GM21360 (cell line): Measurements from ENCODE around the gene TFE3.

Experiments used
- ATAC-seq: cut with Tn5 transposase; IDR thresholded peaks from one replicate; pipeline ENCODE4 v1.9.1; 2021; ENCODE audit warnings: mild to moderate bottlenecking, moderate library complexity; ENCODE audit not compliant: unreplicated experiment

TFE3 gene

GRCh38 chrX:49043220-49043986 lies at the start of gene TFE3:
TSS of gene TFE3 (minus strand) at chrX:49043357. CDS start at chrX:49043226, 131 bp downstream.
- peak; percentile 81 for ATAC-seq

GRCh38 chrX:49089553-49089952 lies 46.4 kb upstream of the TFE3 start:
- ATAC-seq: no peak

- ATAC-seq: no peak
These were observed 39.2 kb upstream of the TFE3 start for GRCh38 chrX:49082271-49082871.

- peak; percentile 56 for ATAC-seq
These were observed 36.6 kb upstream of the TFE3 start, which contains the start of gene WDR45 for GRCh38 chrX:49079489-49080428. TSS of gene WDR45 (minus strand) at chrX:49079887. CDS start at chrX:49078095, 1,792 bp downstream.

- ATAC-seq: no peak
These were observed 34.8 kb upstream of the TFE3 start for GRCh38 chrX:49077941-49078340.

GRCh38 chrX:49075347-49075746 lies 32.2 kb upstream of the TFE3 start:
- no peak for ATAC-seq

- peak; percentile 84 for ATAC-seq
These were observed 30.7 kb upstream of the TFE3 start, which contains the start of gene PRAF2 for GRCh38 chrX:49073601-49074575. TSS of gene PRAF2 (minus strand) at chrX:49074002. CDS start at chrX:49073987, 15 bp downstream.

- no peak for ATAC-seq
These were observed 29.5 kb upstream of the TFE3 start for GRCh38 chrX:49072712-49073095.

- ATAC-seq: no peak
These were observed 28.9 kb upstream of the TFE3 start for GRCh38 chrX:49071877-49072711.

GRCh38 chrX:49070988-49071387 lies 27.8 kb upstream of the TFE3 start:
- ATAC-seq: no peak

GRCh38 chrX:49069038-49069437 lies 25.9 kb upstream of the TFE3 start:
- ATAC-seq: no peak

GRCh38 chrX:49067285-49068120 lies 24.3 kb upstream of the TFE3 start:
- no peak for ATAC-seq

- ATAC-seq: no peak
These were observed 23.5 kb upstream of the TFE3 start for GRCh38 chrX:49066690-49067089.

- no peak for ATAC-seq
These were observed 23.1 kb upstream of the TFE3 start for GRCh38 chrX:49066278-49066677.

GRCh38 chrX:49064735-49065134 lies 21.6 kb upstream of the TFE3 start:
- no peak for ATAC-seq

GRCh38 chrX:49064303-49064702 lies 21.1 kb upstream of the TFE3 start:
- ATAC-seq: no peak

GRCh38 chrX:49063715-49064114 lies 20.6 kb upstream of the TFE3 start:
- no peak for ATAC-seq

- no peak for ATAC-seq
These were observed 18.8 kb upstream of the TFE3 start for GRCh38 chrX:49061916-49062315.
